Stimulated activated naive CD4-positive, alpha-beta T cell (primary cell): ENCODE measurements around the gene ST6GAL1.
"Not testable (repeated sequence)": the region's sequence is repeated elsewhere in the genome, so short reads cannot be mapped to it uniquely, and the experiment has no call there.

ENCODE experiments used
- DNase-seq, 6 experiments: peaks; one replicate each; lab custom pipeline; 2025; lab: John Stamatoyannopoulos, UW

ST6GAL1 gene

GRCh38 chr3:186967686-186968085 is 37.4 kb downstream of the ST6GAL1 start:
- DNase-seq = no peak

- DNase-seq = no peak
Observed at GRCh38 chr3:186969607-186970006, 39.3 kb downstream of the ST6GAL1 start.

GRCh38 chr3:186971106-186971505 is 40.8 kb downstream of the ST6GAL1 start:
- not testable (repeated sequence) for DNase-seq

- DNase-seq = no peak
Observed at GRCh38 chr3:186971578-186971977, 41.3 kb downstream of the ST6GAL1 start.

GRCh38 chr3:186973702-186974101 is 43.4 kb downstream of the ST6GAL1 start:
- DNase-seq = no peak

GRCh38 chr3:186974824-186975313 is 44.5 kb downstream of the ST6GAL1 start:
- no peak for DNase-seq

- DNase-seq = no peak
Observed at GRCh38 chr3:186975726-186976125, 45.4 kb downstream of the ST6GAL1 start.

GRCh38 chr3:186976837-186977750 is 46.8 kb downstream of the ST6GAL1 start:
- DNase-seq = no peak

GRCh38 chr3:186978712-186979111 is 48.4 kb downstream of the ST6GAL1 start:
- DNase-seq = no peak

GRCh38 chr3:186979852-186980251 is 49.5 kb downstream of the ST6GAL1 start:
- no peak for DNase-seq

GRCh38 chr3:186980989-186981388 is 50.7 kb downstream of the ST6GAL1 start:
- DNase-seq = no peak

- DNase-seq = no peak
Observed at GRCh38 chr3:186983659-186984058, 53.3 kb downstream of the ST6GAL1 start.

- no peak for DNase-seq
Observed at GRCh38 chr3:186984064-186984463, 53.7 kb downstream of the ST6GAL1 start.

- no peak for DNase-seq
Observed at GRCh38 chr3:186985661-186986364, 55.5 kb downstream of the ST6GAL1 start.

GRCh38 chr3:186986406-186986805 is 56.1 kb downstream of the ST6GAL1 start:
- no peak for DNase-seq

- no peak for DNase-seq
Observed at GRCh38 chr3:186986816-186987215, 56.5 kb downstream of the ST6GAL1 start.

- no peak for DNase-seq
Observed at GRCh38 chr3:186988806-186989205, 58.5 kb downstream of the ST6GAL1 start.

GRCh38 chr3:186989429-186989828 is 59.1 kb downstream of the ST6GAL1 start:
- DNase-seq = no peak

- DNase-seq = no peak
Observed at GRCh38 chr3:186990277-186990676, 60.0 kb downstream of the ST6GAL1 start.

- DNase-seq = no peak
Observed at GRCh38 chr3:186990878-186991308, 60.6 kb downstream of the ST6GAL1 start.

GRCh38 chr3:186991470-186991869 is 61.1 kb downstream of the ST6GAL1 start:
- no peak for DNase-seq

- not testable (repeated sequence) for DNase-seq
Observed at GRCh38 chr3:186992096-186992495, 61.8 kb downstream of the ST6GAL1 start.

- no peak for DNase-seq
Observed at GRCh38 chr3:186993210-186993782, 63.0 kb downstream of the ST6GAL1 start.
